HTERT RPE-1 (cell line): Measurements from ENCODE around the gene MAPKAPK2.
"Not testable (repeated sequence)": the region's sequence is repeated elsewhere in the genome, so short reads cannot be mapped to it uniquely, and the experiment has no call there.

ENCODE experiments used
- in situ Hi-C: fragments of 300-500 bp; cut with MboI; formaldehyde crosslinking; loops from 4 replicates; pipeline ENCODE4 v1.14.3; 2020; ENCODE audit warnings: low sequenced_read_pairs

Gene MAPKAPK2

GRCh38 chr1:206770531-206771337, 86.0 kb downstream of the MAPKAPK2 start, which contains the start of gene IL19:
TSS of gene IL19 (plus strand) at chr1:206770773. CDS start at chr1:206836663, 65,890 bp downstream.
- in situ Hi-C loops: no loop called here

GRCh38 chr1:206771338-206771692, 86.6 kb downstream of the MAPKAPK2 start:
- in situ Hi-C loops: no loop called here

- in situ Hi-C loops: no loop called here
Observed at GRCh38 chr1:206772243-206772937, 87.7 kb downstream of the MAPKAPK2 start, which contains the start of gene IL10. TSS of gene IL10 (minus strand) at chr1:206772494. CDS start at chr1:206772435, 59 bp downstream.

- in situ Hi-C loops: no loop called here
Observed at GRCh38 chr1:206774093-206774492, 89.4 kb downstream of the MAPKAPK2 start.

- in situ Hi-C loops: no loop called here
Observed at GRCh38 chr1:206776229-206776628, 91.5 kb downstream of the MAPKAPK2 start.

GRCh38 chr1:206778031-206778430, 93.3 kb downstream of the MAPKAPK2 start:
- in situ Hi-C loops: no loop called here

- in situ Hi-C loops: not testable (repeated sequence)
Observed at GRCh38 chr1:206778911-206779310, 94.2 kb downstream of the MAPKAPK2 start.

GRCh38 chr1:206779638-206780037, 94.9 kb downstream of the MAPKAPK2 start:
- in situ Hi-C loops: no loop called here

- in situ Hi-C loops: no loop called here
Observed at GRCh38 chr1:206782448-206782847, 97.7 kb downstream of the MAPKAPK2 start.

- in situ Hi-C loops: no loop called here
Observed at GRCh38 chr1:206783506-206783905, 98.8 kb downstream of the MAPKAPK2 start.
